ENCODE results near the gene ATP6V1D. TPM values are rescaled to one million over a fixed set of nuclear protein-coding genes. Genes with fewer than 3 reads are reported as not detected.
"Not testable (repeated sequence)": the region's sequence is repeated elsewhere in the genome, so short reads cannot be mapped to it uniquely, and the experiment has no call there.

The ATP6V1D gene
- polyA plus RNA-seq, 1 donor = 67.5 TPM

DNA sequence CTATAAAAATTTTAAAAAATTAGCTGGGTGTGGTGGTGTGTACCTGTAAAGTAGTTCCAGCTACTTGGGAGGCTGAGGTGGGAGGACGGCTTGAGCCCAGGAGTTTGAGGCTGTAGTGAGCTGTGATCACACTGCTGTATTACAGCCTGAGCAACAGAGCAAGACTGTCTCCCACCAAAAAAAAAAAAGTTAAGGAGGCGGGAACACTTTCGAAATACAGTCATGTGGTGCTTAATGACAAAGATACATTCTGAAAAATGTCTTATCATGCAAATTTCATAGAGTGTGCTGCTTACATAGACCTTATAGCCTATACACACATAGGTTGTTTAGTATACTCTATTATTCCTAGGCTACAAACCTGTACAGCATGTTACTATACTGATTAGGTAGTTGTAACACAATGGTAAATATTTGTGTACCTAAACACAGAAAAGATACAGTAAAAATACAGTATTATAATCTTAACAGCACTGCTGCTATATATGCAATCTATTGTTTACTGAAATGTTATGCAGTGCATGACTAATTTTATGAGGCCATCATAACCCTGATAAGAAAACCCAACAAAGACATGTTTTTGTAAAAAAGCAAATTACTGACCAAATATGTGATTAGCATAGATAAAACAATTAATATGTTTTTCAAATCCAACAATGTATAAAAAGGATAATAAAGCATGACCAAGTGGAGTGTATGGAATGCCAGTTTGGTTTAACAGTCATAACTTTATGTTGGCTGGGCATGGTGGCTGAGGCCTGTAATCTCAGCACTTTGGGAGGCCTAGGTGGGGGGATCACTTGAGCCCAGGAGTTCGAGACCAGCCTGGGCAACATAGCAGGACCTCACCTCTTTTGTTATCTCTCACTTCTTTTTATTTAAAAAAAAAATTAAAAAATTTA lies 11.9 kb upstream of the ATP6V1D start:
- no peak for DNase-seq (ENCODE audit: low read depth)

- no peak for DNase-seq (ENCODE audit: low read depth)
Measured at GRCh38 chr14:67370830-67371229, 11.2 kb upstream of the ATP6V1D start.

DNA sequence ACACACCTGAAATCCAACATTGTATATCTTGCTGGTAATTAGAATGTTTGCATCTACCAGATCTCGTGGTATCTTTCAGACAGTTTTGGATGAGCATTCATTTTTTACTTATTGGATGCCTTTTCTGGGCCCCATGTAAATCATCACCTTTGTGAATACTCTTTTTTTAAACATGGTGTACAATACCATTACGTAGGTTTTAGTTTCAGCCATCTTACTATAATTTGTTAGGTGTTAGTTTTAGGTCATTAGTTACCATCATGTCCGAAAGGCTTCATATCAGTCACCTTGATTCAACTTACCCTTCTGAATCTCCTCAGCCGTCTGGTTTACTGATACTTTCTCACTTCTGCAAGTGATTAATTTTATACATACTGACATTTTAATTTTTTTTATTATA lies 5.9 kb upstream of the ATP6V1D start:
- no peak for DNase-seq (ENCODE audit: low read depth)

DNA sequence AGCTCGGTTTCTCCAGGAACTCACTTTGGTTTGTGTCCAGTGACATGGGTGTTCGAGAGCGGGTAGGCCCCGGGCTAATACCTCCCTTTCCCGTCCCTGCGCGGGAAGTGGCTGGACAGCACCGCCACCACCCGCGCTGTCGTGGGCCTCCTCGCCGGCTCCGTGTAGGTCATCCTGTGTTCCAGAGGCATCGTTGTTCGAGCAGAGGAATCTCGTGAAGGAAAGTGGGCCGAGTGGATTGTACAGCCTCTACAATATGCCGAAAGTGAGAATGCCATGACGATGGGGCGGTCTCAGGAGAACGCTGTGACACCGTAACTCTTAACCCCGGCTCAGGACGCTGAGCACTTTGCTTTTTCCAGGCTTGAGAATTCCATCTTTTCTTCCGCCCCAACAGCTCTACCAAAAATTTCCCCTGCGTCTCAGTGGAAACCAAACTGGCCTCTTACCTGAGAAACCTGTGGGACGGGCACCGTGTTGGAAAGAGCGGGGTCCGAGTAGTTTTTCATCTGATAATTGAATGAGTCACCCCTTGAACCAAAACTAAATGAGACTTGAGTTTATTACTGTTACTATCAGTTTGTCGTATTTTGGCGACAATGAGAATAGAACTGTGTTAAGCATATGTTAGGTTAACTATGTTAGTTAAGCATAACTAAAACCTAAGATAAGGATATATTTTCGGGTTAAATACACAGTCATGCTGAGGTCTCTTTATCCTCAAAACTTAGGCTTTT lies 1.0 kb upstream of the ATP6V1D start:
- no peak for DNase-seq (ENCODE audit: low read depth)

DNA sequence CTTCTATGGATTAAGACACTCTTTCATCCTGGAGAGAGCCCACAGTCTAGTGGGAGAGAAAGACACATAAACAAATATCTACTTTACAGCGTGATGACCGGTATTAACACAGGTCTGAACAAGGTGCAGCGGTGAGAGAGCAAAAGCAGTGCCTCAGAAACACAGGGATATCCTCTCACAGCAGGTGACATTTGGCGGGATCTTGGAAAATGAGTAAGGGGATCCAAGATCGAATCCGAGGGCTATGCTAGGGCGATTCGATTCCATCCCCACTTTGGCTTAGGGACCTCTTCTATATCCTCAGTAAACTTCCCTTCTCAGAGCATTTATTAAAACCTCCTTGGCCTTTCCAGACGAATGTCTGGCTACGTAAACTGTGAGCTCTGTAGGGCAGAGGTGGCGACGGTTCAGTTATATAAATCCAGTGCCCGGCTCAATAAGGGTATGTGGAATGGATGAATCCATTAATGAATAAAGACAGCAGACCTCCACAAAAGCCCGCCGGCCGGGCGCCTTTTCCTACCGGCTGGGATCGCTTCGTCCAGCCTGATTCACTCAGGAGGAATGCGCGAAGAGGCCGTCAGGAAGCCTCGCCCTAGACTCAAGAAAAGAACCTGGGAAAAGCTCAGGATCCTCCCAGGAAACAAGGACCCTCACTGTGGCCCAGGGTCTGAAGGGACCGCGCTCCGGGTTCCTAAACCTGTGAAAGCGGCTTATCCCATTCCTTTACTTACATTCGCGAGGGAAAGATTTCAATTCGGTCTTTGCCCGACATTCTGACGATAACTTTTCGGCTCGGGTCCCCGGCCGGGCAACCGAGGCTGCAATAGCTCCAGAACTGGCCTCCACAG lies 455 bp downstream of the ATP6V1D start:
- DNase-seq (ENCODE audit: low read depth) = no peak

GRCh38 chr14:67357969-67358354 lies 1.6 kb downstream of the ATP6V1D start:
- DNase-seq (ENCODE audit: low read depth) = no peak

DNA sequence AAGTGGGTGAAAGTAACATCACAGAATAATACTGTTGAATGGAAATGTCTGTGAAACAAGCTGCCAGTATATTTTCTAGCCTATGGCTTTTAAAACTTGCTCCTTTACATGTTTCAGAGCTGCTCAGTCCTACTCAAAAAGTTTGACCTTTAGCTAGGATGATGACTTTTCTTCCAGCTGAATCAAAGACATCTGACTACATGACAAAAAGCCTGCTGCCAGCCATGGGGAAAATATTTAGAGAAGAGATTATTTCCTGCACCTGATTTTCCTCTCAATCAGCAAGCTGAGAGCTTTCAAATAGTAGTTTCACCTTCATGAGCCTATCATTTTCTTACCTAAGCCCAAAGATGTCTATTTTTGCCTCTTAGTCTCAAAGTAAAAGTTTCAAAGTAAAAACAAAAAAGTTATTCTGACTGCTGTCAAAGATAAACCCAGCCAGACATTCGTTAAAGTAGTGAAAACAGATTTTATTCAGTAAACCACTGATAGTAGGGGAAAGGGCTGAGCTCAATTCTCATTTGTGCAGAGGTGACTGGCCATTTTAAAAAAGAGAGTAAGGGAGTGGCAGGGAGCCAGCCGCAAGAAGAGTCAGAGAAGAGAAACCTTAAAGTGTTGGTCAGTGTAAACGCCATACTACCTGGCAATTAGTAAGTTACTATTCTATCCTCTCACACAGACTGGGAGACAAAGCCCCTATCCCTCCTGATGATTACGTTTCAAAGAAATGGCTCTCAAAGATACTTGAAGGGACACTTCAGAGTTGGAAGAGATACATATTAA lies 2.2 kb downstream of the ATP6V1D start:
- DNase-seq (ENCODE audit: low read depth) = no peak

GRCh38 chr14:67352055-67352454 lies 7.5 kb downstream of the ATP6V1D start:
- no peak for DNase-seq (ENCODE audit: low read depth)

- DNase-seq (ENCODE audit: low read depth) = no peak
Measured at GRCh38 chr14:67345583-67345982, 14.0 kb downstream of the ATP6V1D start.

GRCh38 chr14:67343601-67344230 lies 15.9 kb downstream of the ATP6V1D start:
- no peak for DNase-seq (ENCODE audit: low read depth)

DNA sequence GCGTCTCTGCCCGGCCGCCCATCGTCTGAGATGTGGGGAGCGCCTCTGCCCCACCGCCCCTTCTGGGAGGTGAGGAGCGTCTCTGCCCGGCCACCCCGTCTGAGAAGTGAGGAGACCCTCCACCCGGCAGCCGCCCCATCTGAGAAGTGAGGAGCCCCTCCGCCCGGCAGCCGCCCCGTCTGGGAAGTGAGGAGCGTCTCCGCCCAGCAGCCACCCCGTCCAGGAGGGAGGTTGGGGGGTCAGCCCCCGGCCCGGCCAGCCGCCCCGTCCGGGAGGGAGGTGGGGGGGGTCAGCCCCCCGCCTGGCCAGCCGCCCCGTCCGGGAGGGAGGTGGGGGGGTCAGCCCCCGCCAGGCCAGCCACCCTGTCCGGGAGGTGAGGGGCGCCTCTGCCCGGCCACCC lies 18.4 kb downstream of the ATP6V1D start:
- not testable (repeated sequence) for DNase-seq (ENCODE audit: low read depth)

DNA sequence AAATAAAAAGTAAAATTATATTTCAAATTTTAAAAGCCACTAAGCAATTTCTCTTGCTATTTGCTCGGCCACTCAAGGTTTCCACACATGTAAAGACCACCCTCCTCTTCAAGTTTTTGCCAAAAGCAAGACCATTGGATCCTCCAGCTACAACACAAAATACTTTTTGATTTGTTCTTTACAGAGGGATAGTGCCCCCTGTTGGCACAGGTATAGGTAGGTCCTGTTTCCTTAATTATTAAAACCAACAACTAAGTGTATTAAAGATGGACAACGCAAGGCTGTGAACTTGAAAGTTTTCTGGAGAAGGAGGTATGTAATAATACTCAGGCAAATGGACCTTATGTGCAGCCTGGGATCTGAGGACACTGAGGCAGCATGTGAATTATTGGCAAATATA lies 23.8 kb downstream of the ATP6V1D start:
- no peak for DNase-seq (ENCODE audit: low read depth)

DNA sequence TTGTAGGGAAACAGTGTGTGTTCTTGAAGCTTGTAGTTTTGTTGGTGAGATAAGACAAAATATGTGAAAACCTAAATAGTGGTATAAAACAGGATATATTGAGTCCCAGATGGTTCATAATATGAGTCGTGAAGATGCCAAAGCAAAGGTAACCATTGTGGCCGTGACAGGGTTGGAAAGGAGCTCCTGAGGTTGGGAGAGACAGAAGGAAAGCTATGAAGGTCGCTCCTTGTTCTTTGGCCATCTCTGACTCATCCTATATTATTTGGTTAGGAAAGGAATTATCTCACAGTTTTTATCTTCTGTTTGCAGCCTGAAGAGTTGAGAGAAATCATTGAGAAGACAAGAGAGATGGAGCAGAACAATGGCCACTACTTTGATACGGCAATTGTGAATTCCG lies 27.1 kb downstream of the ATP6V1D start:
- no peak for DNase-seq (ENCODE audit: low read depth)

- no peak for DNase-seq (ENCODE audit: low read depth)
Measured at GRCh38 chr14:67331368-67332125, 28.1 kb downstream of the ATP6V1D start.

GRCh38 chr14:67329666-67330065 lies 29.9 kb downstream of the ATP6V1D start:
- not testable (repeated sequence) for DNase-seq (ENCODE audit: low read depth)

DNA sequence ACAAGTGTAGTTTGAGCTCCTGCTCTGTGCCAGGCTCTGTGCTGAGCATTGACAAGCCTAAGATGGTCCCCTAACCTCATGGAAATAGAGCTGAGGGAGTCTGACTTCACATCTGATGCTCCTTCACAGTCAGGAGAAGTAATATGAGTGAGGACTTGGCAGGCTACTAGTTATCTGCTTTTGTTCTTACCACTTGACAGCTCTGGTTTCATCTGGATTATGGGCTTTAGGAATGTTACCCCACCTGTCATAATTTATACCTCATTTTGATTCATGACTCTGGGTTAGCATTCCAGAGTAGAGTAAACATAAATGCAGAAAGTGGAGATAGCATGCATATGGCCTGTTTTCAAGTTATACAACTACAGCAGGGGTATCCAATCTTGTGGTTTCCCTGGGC lies 40.5 kb downstream of the ATP6V1D start:
- no peak for DNase-seq (ENCODE audit: low read depth)

DNA sequence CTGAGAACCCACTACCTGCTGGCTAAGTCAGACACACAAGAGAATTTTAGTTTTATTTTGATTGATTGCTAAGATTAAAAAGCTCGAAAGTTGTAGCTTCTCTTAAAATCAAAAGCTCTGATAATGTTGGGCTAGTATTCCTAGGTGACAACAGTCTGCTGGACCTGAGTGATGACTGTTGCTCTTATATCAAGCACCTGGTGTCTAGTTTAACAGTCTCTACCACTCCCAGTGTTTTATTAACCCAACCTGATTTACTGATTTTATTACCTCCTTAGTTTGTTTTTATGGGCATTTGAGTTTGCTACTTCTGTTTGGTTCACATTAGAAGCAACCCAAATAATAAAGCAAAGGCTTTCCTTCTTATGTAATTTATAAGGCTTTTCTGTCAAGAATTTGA lies 41.8 kb downstream of the ATP6V1D start:
- no peak for DNase-seq (ENCODE audit: low read depth)

DNA sequence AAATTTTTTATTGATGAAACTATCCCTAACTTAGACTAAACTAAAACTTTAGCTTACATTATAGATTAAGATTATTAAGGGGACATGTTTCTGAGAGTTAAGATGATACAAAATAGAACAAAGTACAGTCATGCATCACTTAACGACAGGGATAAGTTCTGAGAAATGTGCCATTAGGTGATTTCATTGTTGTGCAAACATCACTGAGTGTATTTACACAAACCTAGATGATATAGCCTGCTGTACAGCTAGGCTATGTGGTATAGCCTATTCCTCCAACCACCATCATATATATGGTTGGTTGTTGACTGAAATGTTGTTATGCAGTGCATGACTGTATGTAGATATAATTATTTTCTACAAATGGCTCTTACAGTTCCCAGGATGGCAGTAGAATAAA lies 46.5 kb downstream of the ATP6V1D start:
- DNase-seq (ENCODE audit: low read depth) = no peak

DNA sequence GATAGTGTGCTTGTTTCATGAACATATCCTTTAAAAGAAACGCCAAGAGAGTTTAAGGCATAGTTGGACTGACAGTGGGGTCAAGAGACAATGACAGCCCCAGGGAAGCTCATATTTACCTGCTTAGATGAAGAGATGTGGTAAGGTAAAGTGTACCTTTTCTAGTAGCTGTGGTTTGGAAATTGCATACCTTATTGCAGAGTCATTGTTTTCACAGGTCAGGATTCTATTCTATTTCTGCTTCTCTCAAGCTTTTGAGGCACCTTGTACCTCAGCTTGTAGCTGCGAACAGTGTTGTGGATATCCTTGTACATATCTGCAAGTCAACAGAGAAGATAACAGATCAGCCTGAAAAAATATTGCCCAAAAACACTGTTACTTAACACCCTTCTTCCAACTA lies 47.7 kb downstream of the ATP6V1D start:
- no peak for DNase-seq (ENCODE audit: low read depth)

All from forelimb muscle (tissue), 1 donor.